GM18502 (cell line): ENCODE measurements around the gene ZFPM1.
A peak's percentile ranks its signal among the peaks of the same experiment; 100 is the strongest.

ENCODE experiments used
- ATAC-seq: cut with Tn5 transposase; IDR thresholded peaks from one replicate; pipeline ENCODE4 v1.9.1; 2021; ENCODE audit warnings: mild to moderate bottlenecking; ENCODE audit not compliant: unreplicated experiment, poor library complexity

Gene ZFPM1

GRCh38 chr16:88447881-88448280, 5.2 kb upstream of the ZFPM1 start:
- no peak for ATAC-seq

GRCh38 chr16:88448461-88449266, 4.4 kb upstream of the ZFPM1 start:
- ATAC-seq, result no peak

- ATAC-seq, result no peak
Measured at GRCh38 chr16:88449267-88449561, 3.9 kb upstream of the ZFPM1 start.

- no peak for ATAC-seq
Measured at GRCh38 chr16:88451586-88452481, 1.2 kb upstream of the ZFPM1 start.

GRCh38 chr16:88452482-88453216, 431 bp upstream of the ZFPM1 start:
- peak; percentile 55 for ATAC-seq

GRCh38 chr16:88453611-88454522, 787 bp downstream of the ZFPM1 start:
- ATAC-seq, result no peak

- ATAC-seq, result no peak
Measured at GRCh38 chr16:88454523-88454947, 1.5 kb downstream of the ZFPM1 start.

- no peak for ATAC-seq
Measured at GRCh38 chr16:88455610-88456355, 2.7 kb downstream of the ZFPM1 start.

GRCh38 chr16:88456356-88457292, 3.5 kb downstream of the ZFPM1 start:
- ATAC-seq, result no peak

- no peak for ATAC-seq
Measured at GRCh38 chr16:88458039-88458772, 5.1 kb downstream of the ZFPM1 start.

GRCh38 chr16:88458773-88459235, 5.7 kb downstream of the ZFPM1 start:
- ATAC-seq, result no peak

- ATAC-seq, result no peak
Measured at GRCh38 chr16:88459366-88460073, 6.4 kb downstream of the ZFPM1 start.

GRCh38 chr16:88460496-88461330, 7.6 kb downstream of the ZFPM1 start:
- no peak for ATAC-seq

GRCh38 chr16:88461331-88462269, 8.5 kb downstream of the ZFPM1 start:
- no peak for ATAC-seq

GRCh38 chr16:88462396-88462795, 9.3 kb downstream of the ZFPM1 start:
- no peak for ATAC-seq
